NCI-H1694 (cell line): ENCODE measurements around the gene CRELD2.

Experiments used
- DNase-seq: peaks from one replicate; lab custom pipeline; 2025; lab: John Stamatoyannopoulos, UW

Gene CRELD2, protein sequence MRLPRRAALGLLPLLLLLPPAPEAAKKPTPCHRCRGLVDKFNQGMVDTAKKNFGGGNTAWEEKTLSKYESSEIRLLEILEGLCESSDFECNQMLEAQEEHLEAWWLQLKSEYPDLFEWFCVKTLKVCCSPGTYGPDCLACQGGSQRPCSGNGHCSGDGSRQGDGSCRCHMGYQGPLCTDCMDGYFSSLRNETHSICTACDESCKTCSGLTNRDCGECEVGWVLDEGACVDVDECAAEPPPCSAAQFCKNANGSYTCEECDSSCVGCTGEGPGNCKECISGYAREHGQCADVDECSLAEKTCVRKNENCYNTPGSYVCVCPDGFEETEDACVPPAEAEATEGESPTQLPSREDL

DNA sequence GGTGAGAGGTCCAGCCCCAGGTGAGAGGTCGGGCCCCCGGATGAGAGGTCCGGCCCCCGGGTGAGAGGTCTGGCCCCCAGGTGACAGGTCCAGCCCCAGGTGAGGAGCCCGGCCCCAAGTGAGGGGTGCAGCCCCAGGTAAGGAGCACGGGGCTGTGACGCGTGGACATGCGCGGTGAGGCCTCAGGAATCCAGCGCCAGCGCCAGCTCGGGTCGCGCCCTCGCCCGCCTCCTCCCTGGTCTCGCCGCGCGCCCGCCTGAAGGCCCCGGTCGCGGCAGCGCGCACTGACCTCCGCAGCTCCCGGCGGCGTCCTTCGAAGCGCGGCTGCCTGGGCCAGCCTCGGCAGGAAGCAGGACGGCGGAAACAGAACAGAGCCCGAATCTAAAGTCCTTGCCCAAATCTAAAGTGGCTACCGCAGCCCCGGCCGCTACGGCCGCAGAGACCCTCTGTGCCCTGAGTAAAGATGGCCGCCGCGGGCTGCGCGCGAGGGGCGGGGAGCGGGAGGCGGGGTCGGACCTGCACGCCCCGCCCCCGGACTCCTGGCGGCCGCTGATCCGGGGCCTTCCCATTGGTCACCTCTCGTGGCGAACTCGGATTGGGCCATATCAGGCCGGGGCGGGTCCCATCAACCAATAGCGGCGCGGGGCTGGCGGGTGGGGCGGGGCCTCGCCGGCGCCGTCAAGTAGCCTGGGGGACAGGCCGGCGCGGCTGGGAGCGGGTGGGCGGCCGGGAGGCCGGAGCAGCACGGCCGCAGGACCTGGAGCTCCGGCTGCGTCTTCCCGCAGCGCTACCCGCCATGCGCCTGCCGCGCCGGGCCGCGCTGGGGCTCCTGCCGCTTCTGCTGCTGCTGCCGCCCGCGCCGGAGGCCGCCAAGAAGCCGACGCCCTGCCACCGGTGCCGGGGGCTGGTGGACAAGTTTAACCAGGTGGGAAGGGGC, at the start of gene CRELD2, which contains the start of gene ALG12:
Gene CRELD2 (plus strand): TSS at position 661 of the 937 bp plus-strand sequence. CDS start 136 bp downstream, at position 797.
Gene ALG12 (minus strand): TSS at position 465 of the 937 bp plus-strand sequence. CDS start 4,673 bp downstream, outside the sequence.
- peak; percentile 81 for DNase-seq

- DNase-seq = no peak
Measured at GRCh38 chr22:49869086-49869830, 49.2 kb upstream of the CRELD2 start.

GRCh38 chr22:49869845-49870712, 48.4 kb upstream of the CRELD2 start:
- no peak for DNase-seq

GRCh38 chr22:49871482-49871881, 47.0 kb upstream of the CRELD2 start:
- DNase-seq = no peak

DNA sequence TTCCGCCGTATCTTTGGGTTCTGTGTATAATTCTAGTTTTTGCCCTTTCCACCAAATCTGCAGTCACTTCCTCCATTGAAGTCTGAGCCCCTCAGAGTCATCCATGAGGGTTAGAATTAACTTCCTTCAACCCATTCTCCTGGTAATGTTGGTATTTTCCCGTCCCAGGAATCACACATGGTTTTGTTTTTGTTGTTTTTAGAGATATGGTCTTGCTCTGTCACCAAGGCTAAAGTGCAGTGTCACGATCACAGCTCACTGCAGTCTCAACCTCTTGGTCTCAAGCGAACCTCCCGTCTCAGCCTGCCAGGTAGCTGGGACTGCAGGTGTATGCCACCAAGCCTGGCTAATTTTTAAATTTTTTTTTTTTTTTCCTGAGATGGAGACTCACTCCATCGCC, 46.1 kb upstream of the CRELD2 start:
- DNase-seq = no peak

- DNase-seq = no peak
Measured at GRCh38 chr22:49873228-49873940, 45.0 kb upstream of the CRELD2 start.

DNA sequence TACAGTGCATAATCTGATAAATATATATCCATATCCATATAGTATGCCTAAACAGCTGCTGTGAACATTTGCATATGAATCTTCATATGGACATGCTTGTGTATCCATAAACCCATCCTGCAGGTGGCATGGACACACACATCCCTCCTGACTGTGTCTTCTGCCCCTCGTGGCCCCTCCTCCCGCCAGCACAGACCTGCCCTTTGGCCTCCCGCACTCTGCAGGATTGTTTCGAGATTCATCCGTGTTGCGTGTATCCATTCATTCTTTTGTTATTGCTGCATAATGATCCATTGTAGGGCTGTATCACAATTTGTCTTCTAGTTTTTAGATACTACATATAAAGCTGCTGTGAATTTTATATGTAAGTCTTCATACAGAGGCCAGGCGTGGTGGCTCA, 40.8 kb upstream of the CRELD2 start:
- no peak for DNase-seq

DNA sequence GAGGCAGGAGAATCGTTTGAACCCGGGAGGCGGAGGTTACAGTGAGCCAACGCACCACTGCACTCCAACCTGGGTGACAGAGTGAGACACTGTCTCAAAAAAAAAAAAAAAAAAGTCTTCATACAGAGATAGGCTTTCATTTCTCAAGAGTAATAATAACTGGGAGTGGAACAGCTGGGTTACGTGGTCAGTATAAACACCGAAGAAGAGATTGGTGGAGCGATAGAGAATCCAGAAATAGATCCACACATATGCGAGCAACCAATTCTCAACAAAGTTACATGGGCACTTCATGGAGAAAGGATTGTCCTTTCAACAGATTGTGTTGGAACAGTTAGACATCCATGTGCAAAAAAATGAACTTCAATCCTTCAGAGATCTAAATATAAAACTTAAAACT, 40.2 kb upstream of the CRELD2 start:
- no peak for DNase-seq

DNA sequence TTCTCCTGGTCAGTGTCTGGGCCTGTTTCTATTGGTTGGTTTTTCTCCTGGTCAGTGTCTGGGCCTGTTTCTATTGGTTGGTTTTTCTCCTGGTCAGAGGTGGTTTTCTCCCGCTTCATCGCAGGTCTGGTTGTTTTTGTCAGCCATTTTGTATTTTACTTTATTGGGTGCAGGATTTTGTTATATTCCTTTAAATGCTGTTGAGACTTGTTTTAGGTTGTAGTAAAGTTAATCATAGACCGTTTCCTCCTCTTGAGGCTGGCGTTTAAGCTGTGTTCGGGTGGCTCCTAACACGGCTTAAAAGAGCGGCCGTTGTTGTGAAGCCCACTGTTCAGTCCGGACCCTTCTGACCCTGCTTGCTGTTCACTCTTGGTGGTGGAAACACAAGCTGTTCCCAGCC, 38.6 kb upstream of the CRELD2 start:
- DNase-seq = no peak

- DNase-seq = no peak
Measured at GRCh38 chr22:49880281-49880680, 38.2 kb upstream of the CRELD2 start.

GRCh38 chr22:49881856-49882255, 36.6 kb upstream of the CRELD2 start:
- DNase-seq = no peak

GRCh38 chr22:49882519-49883293, 35.7 kb upstream of the CRELD2 start:
- DNase-seq = no peak

DNA sequence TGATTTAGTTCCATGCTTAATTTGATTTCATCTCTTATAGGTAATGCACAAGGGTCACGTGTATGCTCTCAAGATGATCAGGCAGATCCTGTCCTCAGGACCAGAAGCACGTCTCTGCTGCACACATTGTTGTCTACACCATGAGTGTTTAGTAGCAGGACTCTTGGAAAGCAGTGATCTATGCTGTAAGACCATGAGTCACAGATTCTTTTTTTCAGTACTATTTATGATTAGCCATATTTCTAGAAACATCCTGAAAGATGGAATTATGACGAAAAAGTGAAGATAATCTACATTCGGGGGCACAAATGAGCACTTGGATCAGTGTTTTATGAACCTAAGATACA, 35.2 kb upstream of the CRELD2 start:
- DNase-seq = no peak

GRCh38 chr22:49884075-49884474, 34.4 kb upstream of the CRELD2 start:
- no peak for DNase-seq

DNA sequence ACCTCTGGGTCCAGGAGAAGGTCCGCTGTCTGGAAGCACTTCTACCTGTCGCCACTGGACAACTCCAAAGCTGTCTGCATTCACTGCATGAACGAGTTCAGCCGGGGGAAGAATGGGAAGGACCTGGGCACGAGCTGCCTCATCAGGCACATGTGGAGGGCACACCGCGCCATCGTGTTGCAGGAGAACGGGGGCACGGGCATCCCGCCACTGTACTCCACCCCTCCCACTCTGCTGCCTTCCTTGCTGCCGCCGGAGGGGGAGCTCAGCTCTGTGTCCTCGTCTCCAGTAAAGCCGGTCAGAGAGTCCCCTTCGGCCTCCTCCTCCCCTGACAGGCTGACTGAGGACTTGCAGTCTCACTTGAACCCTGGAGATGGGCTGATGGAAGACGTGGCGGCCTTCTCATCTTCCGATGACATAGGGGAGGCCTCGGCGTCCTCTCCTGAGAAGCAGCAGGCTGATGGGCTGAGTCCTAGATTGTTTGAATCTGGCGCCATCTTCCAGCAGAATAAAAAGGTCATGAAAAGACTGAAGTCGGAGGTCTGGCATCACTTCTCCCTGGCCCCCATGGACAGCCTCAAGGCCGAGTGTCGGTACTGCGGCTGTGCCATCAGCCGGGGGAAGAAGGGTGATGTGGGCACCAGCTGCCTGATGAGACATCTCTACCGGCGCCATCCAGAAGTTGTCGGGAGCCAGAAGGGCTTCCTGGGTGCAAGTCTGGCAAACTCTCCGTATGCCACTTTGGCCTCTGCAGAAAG, 33.8 kb upstream of the CRELD2 start:
- no peak for DNase-seq

- DNase-seq = no peak
Measured at GRCh38 chr22:49885281-49885680, 33.2 kb upstream of the CRELD2 start.

DNA sequence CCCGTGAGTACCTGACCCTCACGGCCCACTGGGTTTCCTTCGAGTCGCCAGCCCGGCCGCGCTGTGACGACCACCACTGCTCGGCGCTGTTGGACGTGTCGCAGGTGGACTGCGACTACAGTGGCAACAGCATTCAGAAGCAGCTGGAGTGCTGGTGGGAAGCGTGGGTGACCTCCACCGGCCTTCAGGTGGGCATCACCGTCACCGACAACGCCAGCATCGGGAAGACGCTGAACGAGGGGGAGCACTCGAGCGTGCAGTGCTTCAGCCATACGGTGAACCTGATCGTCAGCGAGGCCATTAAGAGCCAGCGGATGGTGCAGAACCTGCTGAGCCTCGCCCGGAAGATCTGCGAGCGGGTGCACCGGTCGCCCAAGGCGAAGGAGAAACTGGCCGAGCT, 32.6 kb upstream of the CRELD2 start:
- no peak for DNase-seq

GRCh38 chr22:49886346-49887063, 31.9 kb upstream of the CRELD2 start:
- DNase-seq = no peak
